ENCODE measurements around the gene PATL1. TPM values are rescaled to one million over a fixed set of nuclear protein-coding genes. Genes with fewer than 3 reads are reported as not detected.
"Not testable (repeated sequence)": the region's sequence is repeated elsewhere in the genome, so short reads cannot be mapped to it uniquely, and the experiment has no call there.

The PATL1 gene
- polyA plus RNA-seq, 3 donors, result 43.2 to 49.8 (median 44.8) TPM

GRCh38 chr11:59641156-59641555 lies 27.7 kb downstream of the PATL1 start:
- DNase-seq (ENCODE audit: extremely low read depth in 1 of 11, low read depth in 9 of 11, low spot score in 4 of 11), result no peak

- DNase-seq (ENCODE audit: extremely low read depth in 1 of 11, low read depth in 9 of 11, low spot score in 4 of 11), result no peak
Observed at GRCh38 chr11:59630493-59630892, 38.3 kb downstream of the PATL1 start.

GRCh38 chr11:59629996-59630395 lies 38.8 kb downstream of the PATL1 start:
- DNase-seq (ENCODE audit: extremely low read depth in 1 of 11, low read depth in 9 of 11, low spot score in 4 of 11), result no peak

GRCh38 chr11:59626969-59627368 lies 41.9 kb downstream of the PATL1 start:
- DNase-seq (ENCODE audit: extremely low read depth in 1 of 11, low read depth in 9 of 11, low spot score in 4 of 11), result not testable (repeated sequence)

- no peak for DNase-seq (ENCODE audit: extremely low read depth in 1 of 11, low read depth in 9 of 11, low spot score in 4 of 11)
Observed at GRCh38 chr11:59625703-59626102, 43.1 kb downstream of the PATL1 start.

GRCh38 chr11:59617876-59618275 lies 51.0 kb downstream of the PATL1 start:
- no peak for DNase-seq (ENCODE audit: extremely low read depth in 1 of 11, low read depth in 9 of 11, low spot score in 4 of 11)

GRCh38 chr11:59616396-59616982 lies 52.3 kb downstream of the PATL1 start:
- peak in 1 of 11 donors; percentile 21 for DNase-seq (ENCODE audit: extremely low read depth in 1 of 11, low read depth in 9 of 11, low spot score in 4 of 11)

- peak; percentile 99 to 100 (median 100) for DNase-seq (ENCODE audit: extremely low read depth in 1 of 11, low read depth in 9 of 11, low spot score in 4 of 11)
Observed at GRCh38 chr11:59615637-59616395, 53.0 kb downstream of the PATL1 start, which contains the start of gene OSBP. TSS of gene OSBP (minus strand) at chr11:59615774. CDS start at chr11:59615664, 110 bp downstream.

- DNase-seq (ENCODE audit: extremely low read depth in 1 of 11, low read depth in 9 of 11, low spot score in 4 of 11), result peak in 3 of 11 donors; percentile 9 to 27 (median 13)
Observed at GRCh38 chr11:59615120-59615636, 53.7 kb downstream of the PATL1 start.

- DNase-seq (ENCODE audit: extremely low read depth in 1 of 11, low read depth in 9 of 11, low spot score in 4 of 11), result no peak
Observed at GRCh38 chr11:59614277-59615119, 54.3 kb downstream of the PATL1 start.

GRCh38 chr11:59611570-59612565 lies 57.0 kb downstream of the PATL1 start:
- DNase-seq (ENCODE audit: extremely low read depth in 1 of 11, low read depth in 9 of 11, low spot score in 4 of 11), result no peak

- no peak for DNase-seq (ENCODE audit: extremely low read depth in 1 of 11, low read depth in 9 of 11, low spot score in 4 of 11)
Observed at GRCh38 chr11:59610289-59610688, 58.5 kb downstream of the PATL1 start.

- no peak for DNase-seq (ENCODE audit: extremely low read depth in 1 of 11, low read depth in 9 of 11, low spot score in 4 of 11)
Observed at GRCh38 chr11:59607703-59608454, 61.0 kb downstream of the PATL1 start.

GRCh38 chr11:59602432-59602831 lies 66.4 kb downstream of the PATL1 start:
- no peak for DNase-seq (ENCODE audit: extremely low read depth in 1 of 11, low read depth in 9 of 11, low spot score in 4 of 11)

GRCh38 chr11:59601788-59602187 lies 67.0 kb downstream of the PATL1 start:
- no peak for DNase-seq (ENCODE audit: extremely low read depth in 1 of 11, low read depth in 9 of 11, low spot score in 4 of 11)

- DNase-seq (ENCODE audit: extremely low read depth in 1 of 11, low read depth in 9 of 11, low spot score in 4 of 11), result no peak
Observed at GRCh38 chr11:59600636-59601035, 68.2 kb downstream of the PATL1 start.

GRCh38 chr11:59600234-59600633 lies 68.6 kb downstream of the PATL1 start:
- no peak for DNase-seq (ENCODE audit: extremely low read depth in 1 of 11, low read depth in 9 of 11, low spot score in 4 of 11)

GRCh38 chr11:59598961-59599360 lies 69.9 kb downstream of the PATL1 start:
- DNase-seq (ENCODE audit: extremely low read depth in 1 of 11, low read depth in 9 of 11, low spot score in 4 of 11), result no peak

Measured in renal cortex interstitium (tissue), 11 donors.